DND-41 (cell line): ENCODE results near the gene LRP4.

Experiments
- CTCF ChIP-seq: IDR thresholded peaks from 2 replicates; pipeline ENCODE4 v1.5.1; 2012; ENCODE audit warnings: borderline replicate concordance, low read length, moderate library complexity, mild to moderate bottlenecking; ENCODE audit not compliant: poor library complexity, severe bottlenecking; ENCODE audit errors: extremely low read depth
- EZH2 ChIP-seq: IDR thresholded peaks from 3 replicates; pipeline ENCODE4 v1.6.1; 2012; ENCODE audit warnings: borderline replicate concordance, low read depth, mild to moderate bottlenecking, moderate library complexity, low read length, inconsistent platforms; ENCODE audit not compliant: severe bottlenecking

- TF ChIP-seq EZH2 (no peak), CTCF (no peak)
These were observed 27.7 kb downstream of the LRP4 start for GRCh38 chr11:46890665-46891064.
